Measurements from ENCODE around the gene GMDS. TPM values are rescaled to one million over a fixed set of nuclear protein-coding genes. Genes with fewer than 3 reads are reported as not detected.
A peak's percentile ranks its signal among the peaks of the same experiment; 100 is the strongest.

Gene GMDS
- total RNA-seq, 1 experiment from 2014 or later, result 31.1 TPM

DNA sequence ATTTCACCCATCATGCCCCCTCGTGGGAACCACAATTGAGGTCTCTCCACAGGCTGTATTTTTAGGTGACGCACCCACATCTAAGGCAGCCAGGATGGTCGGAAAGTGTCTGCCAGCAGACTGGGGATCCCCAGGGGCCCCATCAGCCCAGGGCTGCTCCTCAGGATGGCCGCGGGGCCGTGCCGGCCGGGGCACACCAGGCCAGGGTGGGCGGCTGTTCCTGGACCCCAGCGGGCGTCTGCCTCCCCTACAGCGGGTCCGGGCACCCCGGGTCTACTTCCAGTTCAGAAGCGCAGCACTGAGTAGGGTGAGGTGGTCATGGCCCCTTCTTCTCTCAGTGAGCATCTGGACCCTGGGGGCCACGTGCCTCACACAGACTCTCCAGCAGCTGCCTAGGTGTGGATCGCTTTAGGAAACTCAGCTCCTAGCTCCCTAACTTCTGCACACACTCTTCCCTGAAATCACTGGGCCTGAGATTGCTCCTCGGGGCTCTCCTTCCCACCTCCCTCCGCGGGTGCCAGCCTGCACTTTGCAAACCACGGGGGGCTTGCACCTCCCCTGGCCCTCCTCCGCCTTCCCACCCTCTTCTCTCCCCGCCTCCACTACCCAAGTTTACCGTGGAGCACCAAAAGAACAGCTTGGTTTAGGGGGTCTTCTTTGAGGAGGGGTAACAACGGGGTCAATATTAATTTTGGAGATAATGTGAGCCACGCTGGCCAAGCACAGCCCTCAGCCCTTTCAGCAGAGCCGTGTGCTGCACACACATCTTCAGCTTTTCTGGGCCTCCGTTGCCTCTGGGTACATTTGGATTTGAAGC is 649.9 kb downstream of the GMDS start:
- CTCF ChIA-PET, result interaction anchor here (1.1 to 3.1 kb wide), 2 partner anchors 72 to 509 kb away, joined by 3 to 9 read pairs; no protein-coding TSS in a partner anchor
- Histone ChIP-seq H3K27me3 (replicated peaks; ENCODE audit: control insufficient read depth, insufficient read depth, low read length) (no peaks in the 10 kb centered on the region), H3K4me3 (ENCODE audit: low read depth, low read length) (no peak overlapping the region), H3K9me3 (no peaks in the 10 kb centered on the region), H3K4me1 (peaks cover 21% of the 10 kb centered on the region), H3K36me3 (ENCODE audit: control insufficient read depth, insufficient read depth, low read length) (no peaks in the 10 kb centered on the region)
- intact Hi-C loops (cut with micrococcal nuclease; ENCODE audit: unreplicated experiment), result loop anchor here (1.0 to 5.0 kb wide), 6 partner anchors 73 to 1039 kb away; no protein-coding TSS in a partner anchor
- H3K4me3 Mint-ChIP-seq (ENCODE audit: unreplicated experiment), result no peak overlapping the region
- no TSS peak for BruUV-seq (replicated peaks)
- POLR2A ChIA-PET, result no interaction called here
- peaks cover 4% of the 10 kb centered on the region for H3K36me3 Mint-ChIP-seq (ENCODE audit: insufficient read depth, unreplicated experiment)
- no peak overlapping the region for H3K27ac Mint-ChIP-seq (ENCODE audit: unreplicated experiment)
- DNase-seq, result no peak
- TF ChIP-seq, protein P1, sequence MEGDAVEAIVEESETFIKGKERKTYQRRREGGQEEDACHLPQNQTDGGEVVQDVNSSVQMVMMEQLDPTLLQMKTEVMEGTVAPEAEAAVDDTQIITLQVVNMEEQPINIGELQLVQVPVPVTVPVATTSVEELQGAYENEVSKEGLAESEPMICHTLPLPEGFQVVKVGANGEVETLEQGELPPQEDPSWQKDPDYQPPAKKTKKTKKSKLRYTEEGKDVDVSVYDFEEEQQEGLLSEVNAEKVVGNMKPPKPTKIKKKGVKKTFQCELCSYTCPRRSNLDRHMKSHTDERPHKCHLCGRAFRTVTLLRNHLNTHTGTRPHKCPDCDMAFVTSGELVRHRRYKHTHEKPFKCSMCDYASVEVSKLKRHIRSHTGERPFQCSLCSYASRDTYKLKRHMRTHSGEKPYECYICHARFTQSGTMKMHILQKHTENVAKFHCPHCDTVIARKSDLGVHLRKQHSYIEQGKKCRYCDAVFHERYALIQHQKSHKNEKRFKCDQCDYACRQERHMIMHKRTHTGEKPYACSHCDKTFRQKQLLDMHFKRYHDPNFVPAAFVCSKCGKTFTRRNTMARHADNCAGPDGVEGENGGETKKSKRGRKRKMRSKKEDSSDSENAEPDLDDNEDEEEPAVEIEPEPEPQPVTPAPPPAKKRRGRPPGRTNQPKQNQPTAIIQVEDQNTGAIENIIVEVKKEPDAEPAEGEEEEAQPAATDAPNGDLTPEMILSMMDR (IDR thresholded peaks at IDR 0.05; ENCODE audit: insufficient read depth in 1 of 2, low read depth in 1 of 2, low read length in 1 of 2, severe bottlenecking in 1 of 2, unreplicated experiment in 1 of 2), result no peak
- peaks cover 17% of the 10 kb centered on the region for H3K4me1 Mint-ChIP-seq (ENCODE audit: low read depth, unreplicated experiment)
- peaks cover 9% of the 10 kb centered on the region for H3K9me3 Mint-ChIP-seq (ENCODE audit: unreplicated experiment)
- peaks cover 5% of the 10 kb centered on the region for H3K27me3 Mint-ChIP-seq (ENCODE audit: insufficient read depth, unreplicated experiment)

DNA sequence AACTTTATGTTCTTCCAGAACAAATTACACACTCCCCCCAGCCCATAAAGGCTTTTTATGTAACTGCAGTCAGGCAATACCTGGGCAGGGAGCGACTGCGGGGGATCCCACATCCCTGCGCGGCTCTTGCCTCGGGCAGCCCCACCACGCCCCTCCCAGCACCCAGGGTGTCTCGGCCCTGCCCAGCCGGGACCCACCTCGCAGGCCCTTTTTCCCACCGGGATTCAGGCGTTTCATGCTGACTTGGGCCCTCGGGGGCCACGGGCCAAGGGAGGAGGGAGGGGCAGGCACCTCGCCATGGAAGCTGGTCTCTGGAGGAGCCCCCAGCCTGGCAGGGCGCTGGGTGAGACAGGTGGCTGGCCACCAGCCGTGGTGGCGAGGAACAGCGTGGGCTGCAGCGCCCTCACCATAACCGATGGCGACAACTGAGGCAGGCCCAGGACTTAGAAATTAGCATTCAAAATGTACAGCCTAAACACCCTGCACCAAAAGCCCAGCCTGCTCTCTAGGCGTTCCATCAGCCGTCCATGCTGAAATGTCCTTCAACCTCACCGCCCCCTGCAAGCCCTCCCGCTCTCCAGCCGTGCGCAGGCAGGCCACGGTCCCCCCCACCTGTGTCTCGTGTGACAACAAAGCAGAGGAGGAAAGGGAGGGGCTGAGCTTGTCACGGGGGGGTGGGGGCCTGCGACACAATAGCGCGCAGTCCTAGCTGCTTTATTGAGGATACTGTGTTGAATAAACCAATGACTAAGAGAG is 650.8 kb downstream of the GMDS start:
- H3K9me3 Mint-ChIP-seq (ENCODE audit: unreplicated experiment), result peaks cover 9% of the 10 kb centered on the region
- DNase-seq, result no peak
- no peak overlapping the region for H3K27ac Mint-ChIP-seq (ENCODE audit: unreplicated experiment)
- H3K36me3 ChIP-seq (ENCODE audit: control insufficient read depth, insufficient read depth, low read length), result no peaks in the 10 kb centered on the region
- peaks cover 22% of the 10 kb centered on the region for H3K4me1 ChIP-seq
- H3K27me3 Mint-ChIP-seq (ENCODE audit: insufficient read depth, unreplicated experiment), result peaks cover 5% of the 10 kb centered on the region
- TF ChIP-seq, protein P1 (IDR thresholded peaks at IDR 0.05; ENCODE audit: insufficient read depth in 1 of 2, low read depth in 1 of 2, low read length in 1 of 2, severe bottlenecking in 1 of 2, unreplicated experiment in 1 of 2), result no peak
- ChIA-PET POLR2A (no interaction called here), CTCF (no interaction called here)
- intact Hi-C loops (cut with micrococcal nuclease; ENCODE audit: unreplicated experiment), result loop anchor here (5.0 kb wide), 2 partner anchors 72 to 853 kb away; no protein-coding TSS in a partner anchor
- no peak overlapping the region for H3K4me3 ChIP-seq (ENCODE audit: low read depth, low read length)
- BruUV-seq (replicated peaks), result no TSS peak
- peaks cover 20% of the 10 kb centered on the region for H3K4me1 Mint-ChIP-seq (ENCODE audit: low read depth, unreplicated experiment)
- H3K9me3 ChIP-seq, result no peaks in the 10 kb centered on the region
- no peak overlapping the region for H3K4me3 Mint-ChIP-seq (ENCODE audit: unreplicated experiment)
- peaks cover 4% of the 10 kb centered on the region for H3K36me3 Mint-ChIP-seq (ENCODE audit: insufficient read depth, unreplicated experiment)
- H3K27me3 ChIP-seq (replicated peaks; ENCODE audit: control insufficient read depth, insufficient read depth, low read length), result no peaks in the 10 kb centered on the region

DNA sequence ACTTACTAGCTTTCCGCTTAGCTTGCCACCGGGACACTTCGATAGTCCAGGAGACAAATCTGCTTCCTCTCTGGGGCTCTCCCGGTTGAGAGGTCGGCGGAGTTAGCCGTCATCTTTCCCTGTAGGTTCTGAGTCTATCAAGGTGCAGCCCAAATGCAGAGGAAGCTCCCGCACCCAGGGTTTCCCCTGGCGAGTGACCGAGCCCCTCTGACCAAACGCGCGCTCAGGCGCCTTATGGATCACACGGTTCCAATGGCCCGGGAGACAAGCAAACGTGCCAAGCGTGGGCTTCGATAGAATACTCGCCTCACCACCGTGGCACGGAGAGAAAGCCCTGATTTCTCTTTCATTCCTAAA is 651.5 kb downstream of the GMDS start:
- no peaks in the 10 kb centered on the region for H3K27me3 ChIP-seq (replicated peaks; ENCODE audit: control insufficient read depth, insufficient read depth, low read length)
- H3K4me1 Mint-ChIP-seq (ENCODE audit: low read depth, unreplicated experiment), result peaks cover 27% of the 10 kb centered on the region
- peak overlapping the region; percentile 65 for H3K4me3 Mint-ChIP-seq (ENCODE audit: unreplicated experiment)
- peaks cover 29% of the 10 kb centered on the region for H3K4me1 ChIP-seq
- POLR2A ChIA-PET, result no interaction called here
- BruUV-seq (replicated peaks), result no TSS peak
- peaks cover 9% of the 10 kb centered on the region for H3K9me3 Mint-ChIP-seq (ENCODE audit: unreplicated experiment)
- CTCF ChIA-PET, result interaction anchor here (0.9 kb wide), 1 partner anchor 70 kb away, joined by 4 read pairs; no protein-coding TSS in a partner anchor
- intact Hi-C loops (cut with micrococcal nuclease; ENCODE audit: unreplicated experiment), result no loop called here
- no peaks in the 10 kb centered on the region for H3K9me3 ChIP-seq
- peaks cover 5% of the 10 kb centered on the region for H3K27me3 Mint-ChIP-seq (ENCODE audit: insufficient read depth, unreplicated experiment)
- TF ChIP-seq, protein P1 (IDR thresholded peaks at IDR 0.05; ENCODE audit: insufficient read depth in 1 of 2, low read depth in 1 of 2, low read length in 1 of 2, severe bottlenecking in 1 of 2, unreplicated experiment in 1 of 2), result no peak
- peaks cover 4% of the 10 kb centered on the region for H3K36me3 Mint-ChIP-seq (ENCODE audit: insufficient read depth, unreplicated experiment)
- H3K4me3 ChIP-seq (ENCODE audit: low read depth, low read length), result no peak overlapping the region
- no peak for DNase-seq
- H3K27ac Mint-ChIP-seq (ENCODE audit: unreplicated experiment), result no peak overlapping the region
- no peaks in the 10 kb centered on the region for H3K36me3 ChIP-seq (ENCODE audit: control insufficient read depth, insufficient read depth, low read length)

Measured in Caco-2 (cell line).